SK-N-MC (cell line): ENCODE results near the gene FUT8.
A peak's percentile ranks its signal among the peaks of the same experiment; 100 is the strongest.

Source experiments
- DNase-seq: peaks from one replicate; pipeline ENCODE4 v3.0.0-alpha.2; 2011; ENCODE audit warnings: low read depth, low spot score
- H3K27ac ChIP-seq: fragments of 200-600 bp; sonication (generic); 2 replicates; pipeline ENCODE4 v1.5.1; 2016; ENCODE audit warnings: mixed run types
- H3K36me3 ChIP-seq: fragments of 200-600 bp; sonication (generic); 2 replicates; pipeline ENCODE4 v1.6.1; 2017; ENCODE audit warnings: antibody characterized with exemption, low read length, mixed read lengths; ENCODE audit not compliant: insufficient read depth
- H3K4me3 ChIP-seq: fragments of 200-600 bp; sonication (generic); 2 replicates; pipeline ENCODE4 v1.5.1; 2016
- H3K9ac ChIP-seq: fragments of 200-600 bp; sonication (generic); 2 replicates; pipeline ENCODE4 v1.8.0; 2017; ENCODE audit warnings: mixed run types, mixed read lengths; ENCODE audit not compliant: insufficient read length
- H3K9me3 ChIP-seq: fragments of 200-600 bp; sonication (generic); 2 replicates; pipeline ENCODE4 v1.6.1; 2017; ENCODE audit warnings: low read depth, mild to moderate bottlenecking, antibody characterized with exemption, low read length, moderate library complexity, mixed read lengths
- EZH2 ChIP-seq: fragments of 200-600 bp; sonication (generic); IDR thresholded peaks from one replicate; pipeline ENCODE4 v1.6.1; 2017; ENCODE audit warnings: antibody characterized with exemption
- FOXP2 ChIP-seq: optimal IDR thresholded peaks from 2 replicates; pipeline ENCODE3; 2011; ENCODE audit warnings: mild to moderate bottlenecking, moderate library complexity; ENCODE audit not compliant: insufficient read depth; ENCODE audit errors: extremely low read length, control extremely low read depth
- POLR2AphosphoS5 ChIP-seq: IDR thresholded peaks from 2 replicates; pipeline ENCODE4 v1.6.1; 2012; ENCODE audit warnings: mild to moderate bottlenecking, low read depth, low read length, borderline replicate concordance

Gene FUT8

GRCh38 chr14:65552724-65553123, 140.2 kb downstream of the FUT8 start:
- no peaks in the 10 kb centered on the region for H3K36me3 ChIP-seq
- no peak overlapping the region for H3K4me3 ChIP-seq
- H3K9me3 ChIP-seq, result no peaks in the 10 kb centered on the region
- no peak for TF ChIP-seq POLR2AphosphoS5
- no peak for TF ChIP-seq FOXP2
- TF ChIP-seq EZH2, result no peak
- no peak for DNase-seq
- H3K9ac ChIP-seq, result no peak overlapping the region
- peak overlapping the region; percentile 56; the same call in 1 of the 2 replicates for H3K27ac ChIP-seq

GRCh38 chr14:65554837-65555236, 142.3 kb downstream of the FUT8 start:
- Histone ChIP-seq H3K36me3 (no peaks in the 10 kb centered on the region), H3K27ac (peak overlapping the region; percentile 42; the same call in 1 of the 2 replicates), H3K9ac (no peak overlapping the region), H3K9me3 (no peaks in the 10 kb centered on the region), H3K4me3 (peak overlapping the region; percentile 5; the same call in 1 of the 2 replicates)
- TF ChIP-seq POLR2AphosphoS5 (no peak), FOXP2 (no peak), EZH2 (no peak)
- no peak for DNase-seq

- no peak overlapping the region for H3K9ac ChIP-seq
- no peaks in the 10 kb centered on the region for H3K9me3 ChIP-seq
- peak overlapping the region; percentile 42; the same call in 1 of the 2 replicates for H3K27ac ChIP-seq
- H3K36me3 ChIP-seq, result 0 out of 2 replicates have a peak, but pooled peaks cover under 1% of the 10 kb centered on the region
- DNase-seq, result no peak
- H3K4me3 ChIP-seq, result no peak overlapping the region
- TF ChIP-seq POLR2AphosphoS5, result no peak
- no peak for TF ChIP-seq FOXP2
- TF ChIP-seq EZH2, result no peak
These were observed 142.8 kb downstream of the FUT8 start for GRCh38 chr14:65555358-65555757.

- peaks cover 28% of the 10 kb centered on the region for H3K36me3 ChIP-seq
- DNase-seq, result no peak
- H3K27ac ChIP-seq, result no peak overlapping the region
- H3K4me3 ChIP-seq, result no peak overlapping the region
- no peak overlapping the region for H3K9ac ChIP-seq
- H3K9me3 ChIP-seq, result no peaks in the 10 kb centered on the region
- TF ChIP-seq EZH2 (no peak), FOXP2 (no peak), POLR2AphosphoS5 (no peak)
These were observed 145.8 kb downstream of the FUT8 start for GRCh38 chr14:65558363-65558762.

DNA sequence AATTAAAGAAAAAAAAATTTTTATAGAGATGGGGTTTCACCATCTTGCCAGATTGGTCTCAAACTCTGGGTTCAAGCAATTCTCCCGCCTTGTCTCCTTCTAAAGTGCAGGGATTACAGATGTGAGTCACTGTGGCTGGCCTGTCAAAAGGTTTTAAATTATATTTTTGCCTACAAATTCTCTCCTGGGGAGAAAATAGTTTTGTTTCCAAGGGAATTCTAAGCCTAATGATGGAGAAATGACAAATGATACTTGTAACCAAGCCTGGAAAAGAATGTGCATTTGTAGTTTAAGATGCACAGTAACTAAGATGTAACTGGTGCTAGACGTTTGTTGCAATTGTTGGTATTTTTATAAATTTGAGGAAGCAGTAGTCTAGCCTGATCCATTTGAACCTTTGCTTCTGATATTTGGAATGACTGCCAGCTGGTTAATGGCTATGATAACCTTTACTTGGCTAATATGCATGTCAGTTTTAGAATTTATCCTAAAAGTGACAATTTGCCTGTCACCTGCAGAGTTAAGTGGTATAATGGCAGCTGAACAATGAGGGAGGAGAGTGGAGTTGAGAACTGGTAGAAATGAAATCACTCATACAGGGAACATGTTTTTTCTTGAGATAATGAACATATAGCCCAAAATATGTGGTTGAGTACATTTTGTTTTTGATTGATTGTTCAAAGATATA, 148.0 kb downstream of the FUT8 start:
- peaks cover 48% of the 10 kb centered on the region for H3K36me3 ChIP-seq
- no peak overlapping the region for H3K4me3 ChIP-seq
- no peak overlapping the region for H3K9ac ChIP-seq
- DNase-seq, result no peak
- H3K27ac ChIP-seq, result no peak overlapping the region
- H3K9me3 ChIP-seq, result no peaks in the 10 kb centered on the region
- TF ChIP-seq EZH2 (no peak), POLR2AphosphoS5 (no peak), FOXP2 (no peak)

GRCh38 chr14:65564370-65564769, 151.8 kb downstream of the FUT8 start:
- H3K27ac ChIP-seq, result 0 out of 2 replicates have a peak overlapping the region, but pooled peaks have one; percentile 11
- H3K9ac ChIP-seq, result no peak overlapping the region
- no peaks in the 10 kb centered on the region for H3K9me3 ChIP-seq
- TF ChIP-seq FOXP2 (no peak), EZH2 (no peak), POLR2AphosphoS5 (no peak)
- H3K4me3 ChIP-seq, result no peak overlapping the region
- no peak for DNase-seq
- H3K36me3 ChIP-seq, result peaks cover 60% of the 10 kb centered on the region

- DNase-seq, result no peak
- Histone ChIP-seq H3K36me3 (peaks cover 53% of the 10 kb centered on the region), H3K27ac (peak overlapping the region; percentile 87), H3K4me3 (no peak overlapping the region), H3K9ac (no peak overlapping the region), H3K9me3 (no peaks in the 10 kb centered on the region)
- TF ChIP-seq EZH2, result no peak
- no peak for TF ChIP-seq POLR2AphosphoS5
- TF ChIP-seq FOXP2, result no peak
These were observed 153.4 kb downstream of the FUT8 start for GRCh38 chr14:65565948-65566347.

GRCh38 chr14:65566820-65567522, 154.4 kb downstream of the FUT8 start:
- TF ChIP-seq POLR2AphosphoS5 (no peak), FOXP2 (no peak), EZH2 (no peak)
- peak overlapping the region; percentile 87 for H3K27ac ChIP-seq
- peaks cover 47% of the 10 kb centered on the region for H3K36me3 ChIP-seq
- no peak for DNase-seq
- no peak overlapping the region for H3K4me3 ChIP-seq
- H3K9ac ChIP-seq, result no peak overlapping the region
- no peaks in the 10 kb centered on the region for H3K9me3 ChIP-seq

DNA sequence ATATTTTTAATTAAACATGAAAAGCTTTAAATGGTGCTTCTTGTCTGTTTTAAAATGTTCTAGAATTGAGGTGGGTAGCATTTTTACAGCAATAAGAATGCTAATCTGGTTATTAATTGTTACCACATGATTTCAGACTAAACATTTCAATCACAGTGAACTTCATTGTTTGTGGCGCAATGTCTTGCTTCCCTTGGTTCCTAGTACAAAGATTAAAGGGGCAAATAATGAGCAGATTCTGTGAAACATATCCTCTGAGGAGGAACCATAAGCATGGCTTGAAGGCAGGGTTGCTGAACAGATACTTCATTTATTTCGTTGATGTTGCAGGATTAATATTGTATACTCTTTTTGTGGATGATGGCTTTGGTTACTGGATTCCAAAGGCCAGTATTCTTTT, 162.1 kb downstream of the FUT8 start:
- Histone ChIP-seq H3K9ac (peak overlapping the region; percentile 68), H3K36me3 (peaks cover 4% of the 10 kb centered on the region; the same call in 1 of the 2 replicates), H3K27ac (peak overlapping the region; percentile 99), H3K4me3 (peak overlapping the region; percentile 54), H3K9me3 (no peaks in the 10 kb centered on the region)
- peak; percentile 87 for DNase-seq
- no peak; the same call in 1 of the 2 replicates for TF ChIP-seq POLR2AphosphoS5
- TF ChIP-seq EZH2, result no peak
- TF ChIP-seq FOXP2, result no peak
